Measurements from ENCODE around the gene TMTC4.

DNA sequence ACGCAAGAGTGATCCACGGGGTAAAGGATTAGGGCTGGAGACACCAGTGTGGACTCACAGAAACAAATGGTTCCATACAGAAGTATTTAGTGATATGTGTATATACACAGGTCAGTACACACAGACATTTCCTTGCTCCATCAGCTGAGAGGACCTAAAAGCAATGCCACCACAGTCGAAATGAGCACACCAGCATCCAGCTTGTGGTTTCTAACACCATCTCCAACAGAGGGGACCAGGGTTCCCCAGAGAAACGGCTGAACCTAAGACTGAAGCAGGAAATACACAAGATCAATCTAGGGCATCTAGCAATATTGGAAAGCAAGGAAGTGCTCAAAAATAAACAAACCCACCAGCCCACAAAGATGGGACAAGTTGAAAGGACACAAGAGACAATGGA is 93.6 kb downstream of the TMTC4 start:
- TF ChIP-seq POLR2A (IDR thresholded peaks at IDR 0.05), result no peak
- TF ChIP-seq, protein P1, sequence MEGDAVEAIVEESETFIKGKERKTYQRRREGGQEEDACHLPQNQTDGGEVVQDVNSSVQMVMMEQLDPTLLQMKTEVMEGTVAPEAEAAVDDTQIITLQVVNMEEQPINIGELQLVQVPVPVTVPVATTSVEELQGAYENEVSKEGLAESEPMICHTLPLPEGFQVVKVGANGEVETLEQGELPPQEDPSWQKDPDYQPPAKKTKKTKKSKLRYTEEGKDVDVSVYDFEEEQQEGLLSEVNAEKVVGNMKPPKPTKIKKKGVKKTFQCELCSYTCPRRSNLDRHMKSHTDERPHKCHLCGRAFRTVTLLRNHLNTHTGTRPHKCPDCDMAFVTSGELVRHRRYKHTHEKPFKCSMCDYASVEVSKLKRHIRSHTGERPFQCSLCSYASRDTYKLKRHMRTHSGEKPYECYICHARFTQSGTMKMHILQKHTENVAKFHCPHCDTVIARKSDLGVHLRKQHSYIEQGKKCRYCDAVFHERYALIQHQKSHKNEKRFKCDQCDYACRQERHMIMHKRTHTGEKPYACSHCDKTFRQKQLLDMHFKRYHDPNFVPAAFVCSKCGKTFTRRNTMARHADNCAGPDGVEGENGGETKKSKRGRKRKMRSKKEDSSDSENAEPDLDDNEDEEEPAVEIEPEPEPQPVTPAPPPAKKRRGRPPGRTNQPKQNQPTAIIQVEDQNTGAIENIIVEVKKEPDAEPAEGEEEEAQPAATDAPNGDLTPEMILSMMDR (IDR thresholded peaks at IDR 0.05 in 4 of 5, conservative IDR thresholded peaks at IDR 0.05 in 1 of 5), result no peak

Measured in gastrocnemius medialis (tissue), 4 donors.